ENCODE measurements around the gene BBLN. TPM values are rescaled to one million over a fixed set of nuclear protein-coding genes. Genes with fewer than 3 reads are reported as not detected.

The BBLN gene
- total and polyA plus RNA-seq, 2 of the 4 experiments (the other 2 are of a cell fraction) = 25.1 to 103 TPM

DNA sequence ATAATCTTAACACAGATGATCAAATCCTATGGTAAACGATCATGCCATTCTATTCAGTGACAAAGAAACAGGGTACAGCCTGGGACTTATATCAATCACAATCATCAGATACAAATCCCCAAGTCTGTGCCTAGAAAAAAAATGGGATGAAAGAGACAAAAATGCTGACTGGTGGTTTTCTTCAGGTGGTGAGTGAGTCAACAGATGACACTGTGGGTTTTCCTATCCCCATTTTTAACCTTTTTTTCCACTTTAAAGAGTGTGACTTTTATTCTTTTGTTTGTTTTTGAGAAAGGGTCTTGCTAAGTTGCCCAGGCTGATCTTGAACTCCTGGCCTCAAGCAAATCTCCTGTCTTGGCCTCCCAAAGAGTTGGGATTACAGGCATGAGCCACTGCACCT lies 28.1 kb downstream of the BBLN start:
- no peak for ATAC-seq (ENCODE audit: low read depth)
- POLR2A ChIA-PET (ENCODE audit: unreplicated experiment) = interaction anchor here (0.6 kb wide), 1 partner anchor 10 kb away, joined by 3 read pairs; no protein-coding TSS in a partner anchor
- H3K27me3 ChIP-seq (ENCODE audit: control insufficient read depth, insufficient read depth, low read length) = no peaks in the 10 kb centered on the region
- H3K14ac ChIP-seq (replicated peaks; ENCODE audit: low read depth, low read length) = no peak overlapping the region
- H2BK20ac ChIP-seq (ENCODE audit: low read depth, low read length) = no peak overlapping the region
- H3K36me3 ChIP-seq (ENCODE audit: control insufficient read depth, insufficient read depth, low read length) = peaks cover 35% of the 10 kb centered on the region
- dilution Hi-C loops (cut with HindIII; ENCODE audit: low sequenced_read_pairs, unreplicated experiment) (no loop called here), in situ Hi-C loops (cut with MboI; ENCODE audit: low sequenced_read_pairs) (no loop called here), intact Hi-C loops (cut with micrococcal nuclease) (no loop called here)
- H2AFZ ChIP-seq (replicated peaks; ENCODE audit: low read length, poor library complexity) = no peak overlapping the region
- no peak overlapping the region for H2BK120ac ChIP-seq (ENCODE audit: low read depth, low read length)
- H3K4me1 ChIP-seq (ENCODE audit: control insufficient read depth, insufficient read depth, low read length) = peaks cover 10% of the 10 kb centered on the region
- no peak overlapping the region for H3K27ac ChIP-seq (ENCODE audit: insufficient read depth, low read length)
- H4K91ac ChIP-seq (ENCODE audit: insufficient read depth, low read depth, low read length) = no peak overlapping the region
- H3K18ac ChIP-seq (ENCODE audit: low read depth, low read length) = no peak overlapping the region
- no peak overlapping the region for H3K56ac ChIP-seq (ENCODE audit: extremely low read depth, insufficient read depth, low read length)
- CTCF ChIA-PET = no interaction called here
- H3K4ac ChIP-seq (ENCODE audit: low read depth, low read length) = no peak overlapping the region
- H3K23ac ChIP-seq (ENCODE audit: low read depth, low read length) = no peak overlapping the region
- 0 out of 2 replicates have a peak, but pooled peaks cover 7% of the 10 kb centered on the region for H3K9me1 ChIP-seq (ENCODE audit: insufficient read depth, low read length)
- H3K9me3 ChIP-seq (ENCODE audit: control insufficient read depth, insufficient read depth, low read length) = no peaks in the 10 kb centered on the region
- no peak overlapping the region for H4K8ac ChIP-seq (ENCODE audit: low read depth in 2 of 2, low read length in 2 of 2)
- no peak for DNase-seq
- no peak overlapping the region for H2AK5ac ChIP-seq (ENCODE audit: low read depth, low read length)
- no peak overlapping the region for H2BK5ac ChIP-seq (ENCODE audit: low read depth, low read length, poor library complexity, severe bottlenecking)
- no peak overlapping the region for H2BK15ac ChIP-seq (ENCODE audit: low read depth, low read length)
- BruUV-seq (replicated peaks) = no TSS peak
- H3K9ac ChIP-seq (ENCODE audit: low read depth, low read length) = no peak overlapping the region
- H3K4me2 ChIP-seq (ENCODE audit: low read depth, low read length) = no peak overlapping the region
- no peak overlapping the region for H2AK9ac ChIP-seq (replicated peaks; ENCODE audit: low read depth, low read length, poor library complexity)
- no peaks in the 10 kb centered on the region for H4K20me1 ChIP-seq (ENCODE audit: insufficient read depth, low read length)
- TF ChIP-seq MAFK (IDR thresholded peaks at IDR 0.05; ENCODE audit: low read depth, low read length) (peak; percentile 97), SMC3 (IDR thresholded peaks at IDR 0.05; ENCODE audit: low read depth, low read length) (no peak), CHD1 (IDR thresholded peaks at IDR 0.05; ENCODE audit: low read depth, low read length) (no peak)
- TF ChIP-seq, protein P1, sequence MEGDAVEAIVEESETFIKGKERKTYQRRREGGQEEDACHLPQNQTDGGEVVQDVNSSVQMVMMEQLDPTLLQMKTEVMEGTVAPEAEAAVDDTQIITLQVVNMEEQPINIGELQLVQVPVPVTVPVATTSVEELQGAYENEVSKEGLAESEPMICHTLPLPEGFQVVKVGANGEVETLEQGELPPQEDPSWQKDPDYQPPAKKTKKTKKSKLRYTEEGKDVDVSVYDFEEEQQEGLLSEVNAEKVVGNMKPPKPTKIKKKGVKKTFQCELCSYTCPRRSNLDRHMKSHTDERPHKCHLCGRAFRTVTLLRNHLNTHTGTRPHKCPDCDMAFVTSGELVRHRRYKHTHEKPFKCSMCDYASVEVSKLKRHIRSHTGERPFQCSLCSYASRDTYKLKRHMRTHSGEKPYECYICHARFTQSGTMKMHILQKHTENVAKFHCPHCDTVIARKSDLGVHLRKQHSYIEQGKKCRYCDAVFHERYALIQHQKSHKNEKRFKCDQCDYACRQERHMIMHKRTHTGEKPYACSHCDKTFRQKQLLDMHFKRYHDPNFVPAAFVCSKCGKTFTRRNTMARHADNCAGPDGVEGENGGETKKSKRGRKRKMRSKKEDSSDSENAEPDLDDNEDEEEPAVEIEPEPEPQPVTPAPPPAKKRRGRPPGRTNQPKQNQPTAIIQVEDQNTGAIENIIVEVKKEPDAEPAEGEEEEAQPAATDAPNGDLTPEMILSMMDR (conservative IDR thresholded peaks at IDR 0.05; ENCODE audit: low read depth, low read length) = no peak
- TF ChIP-seq, protein P2, sequence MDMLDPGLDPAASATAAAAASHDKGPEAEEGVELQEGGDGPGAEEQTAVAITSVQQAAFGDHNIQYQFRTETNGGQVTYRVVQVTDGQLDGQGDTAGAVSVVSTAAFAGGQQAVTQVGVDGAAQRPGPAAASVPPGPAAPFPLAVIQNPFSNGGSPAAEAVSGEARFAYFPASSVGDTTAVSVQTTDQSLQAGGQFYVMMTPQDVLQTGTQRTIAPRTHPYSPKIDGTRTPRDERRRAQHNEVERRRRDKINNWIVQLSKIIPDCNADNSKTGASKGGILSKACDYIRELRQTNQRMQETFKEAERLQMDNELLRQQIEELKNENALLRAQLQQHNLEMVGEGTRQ (IDR thresholded peaks at IDR 0.05; ENCODE audit: low read depth, low read length) = no peak
- H4K5ac ChIP-seq (ENCODE audit: low read depth, low read length) = no peak overlapping the region
- no CpG with 5 or more reads among the region's 1 CpG for WGBS, 2 experiments (ENCODE audit: extremely low coverage in 2 of 2, insufficient read length in 1 of 2)
- H3K4me3 ChIP-seq (ENCODE audit: insufficient read depth, low read depth, low read length) = no peak overlapping the region
- H3K79me1 ChIP-seq (ENCODE audit: low read depth in 1 of 2, low read length in 2 of 2) = peaks cover 20 to 47% of the 10 kb centered on the region in 2 experiments
